AG09319 (cell line): ENCODE data around the gene ATP9A.

Experiments used
- DNase-seq: peaks from one replicate; pipeline ENCODE4 v3.0.0-alpha.2; 2010; ENCODE audit warnings: low read depth; ENCODE audit errors: extremely low read depth
- TF ChIP-seq, protein P1 (sequence below): IDR thresholded peaks from 2 replicates; pipeline ENCODE4 v1.5.1; 2011; ENCODE audit warnings: low read depth, mild to moderate bottlenecking, inconsistent platforms, low read length, moderate library complexity

The ATP9A gene

DNA sequence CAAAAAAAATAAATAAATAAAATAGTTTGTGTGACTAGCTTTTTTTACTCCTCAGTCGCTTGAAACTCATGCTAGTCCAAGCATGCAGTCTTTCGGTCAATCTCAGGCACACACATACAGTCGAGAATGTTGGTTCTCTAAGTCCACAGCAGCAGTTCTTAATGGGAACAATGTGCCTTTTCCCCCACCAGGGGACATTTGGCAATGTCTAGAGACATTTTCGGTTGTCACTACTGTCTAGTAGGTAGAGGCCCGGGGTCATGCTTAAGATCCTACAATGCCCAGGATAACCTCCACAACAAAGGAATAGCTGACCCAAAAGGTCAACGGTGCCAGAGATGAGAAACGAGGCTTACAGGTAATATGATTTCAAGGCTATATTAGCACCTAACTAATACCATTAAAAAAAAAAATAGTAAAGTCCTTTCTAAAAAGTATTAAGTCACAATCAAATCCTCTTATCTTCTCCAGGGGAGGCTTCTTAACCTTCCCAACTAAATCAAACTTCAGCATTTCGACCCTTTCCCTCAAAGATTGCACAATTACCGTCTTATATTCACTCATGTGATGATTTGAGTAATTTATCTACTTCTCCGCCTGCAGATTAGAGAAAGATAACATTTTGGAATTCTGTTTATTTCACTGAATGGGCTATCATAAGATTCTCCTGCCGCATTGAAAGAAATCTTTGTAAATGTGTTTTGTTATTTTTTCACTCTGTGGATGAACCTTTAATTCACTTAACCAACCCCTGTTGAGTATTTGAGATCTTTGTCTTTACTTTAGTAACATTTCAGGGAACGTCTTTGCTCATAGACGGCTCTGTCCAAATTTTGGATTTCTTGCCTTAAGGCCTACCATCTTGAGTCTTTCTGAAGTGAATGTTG lies 42.2 kb upstream of the ATP9A start:
- DNase-seq = no peak

DNA sequence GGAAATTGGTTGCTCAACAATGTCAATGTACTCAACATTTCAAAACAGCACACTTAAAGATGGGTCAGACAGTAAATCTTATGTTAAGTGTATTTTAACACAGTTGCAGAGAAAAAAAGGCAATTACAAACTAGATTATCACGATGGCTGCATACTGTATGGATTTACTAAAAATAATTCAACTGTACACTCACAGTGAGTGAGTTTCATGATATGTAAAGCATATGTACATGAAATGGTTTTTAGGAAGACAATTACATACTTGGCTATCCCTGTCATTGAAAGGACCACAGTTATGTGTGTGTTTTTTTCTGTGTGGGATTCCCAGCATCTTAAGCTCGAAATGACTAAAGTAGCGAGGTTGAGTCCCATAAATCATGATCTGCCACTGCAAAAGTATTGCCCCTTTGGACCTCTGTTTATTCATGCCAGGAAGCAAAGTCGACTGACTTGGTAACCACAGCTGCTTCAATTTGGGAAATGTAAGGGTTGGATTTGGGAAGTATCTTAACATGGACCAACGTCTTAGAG lies 39.6 kb upstream of the ATP9A start:
- TF ChIP-seq, protein P1, sequence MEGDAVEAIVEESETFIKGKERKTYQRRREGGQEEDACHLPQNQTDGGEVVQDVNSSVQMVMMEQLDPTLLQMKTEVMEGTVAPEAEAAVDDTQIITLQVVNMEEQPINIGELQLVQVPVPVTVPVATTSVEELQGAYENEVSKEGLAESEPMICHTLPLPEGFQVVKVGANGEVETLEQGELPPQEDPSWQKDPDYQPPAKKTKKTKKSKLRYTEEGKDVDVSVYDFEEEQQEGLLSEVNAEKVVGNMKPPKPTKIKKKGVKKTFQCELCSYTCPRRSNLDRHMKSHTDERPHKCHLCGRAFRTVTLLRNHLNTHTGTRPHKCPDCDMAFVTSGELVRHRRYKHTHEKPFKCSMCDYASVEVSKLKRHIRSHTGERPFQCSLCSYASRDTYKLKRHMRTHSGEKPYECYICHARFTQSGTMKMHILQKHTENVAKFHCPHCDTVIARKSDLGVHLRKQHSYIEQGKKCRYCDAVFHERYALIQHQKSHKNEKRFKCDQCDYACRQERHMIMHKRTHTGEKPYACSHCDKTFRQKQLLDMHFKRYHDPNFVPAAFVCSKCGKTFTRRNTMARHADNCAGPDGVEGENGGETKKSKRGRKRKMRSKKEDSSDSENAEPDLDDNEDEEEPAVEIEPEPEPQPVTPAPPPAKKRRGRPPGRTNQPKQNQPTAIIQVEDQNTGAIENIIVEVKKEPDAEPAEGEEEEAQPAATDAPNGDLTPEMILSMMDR = no peak
- no peak for DNase-seq

More for the DNA sequence above, 42.2 kb upstream of the ATP9A start:
- TF ChIP-seq, protein P1 = no peak

DNA sequence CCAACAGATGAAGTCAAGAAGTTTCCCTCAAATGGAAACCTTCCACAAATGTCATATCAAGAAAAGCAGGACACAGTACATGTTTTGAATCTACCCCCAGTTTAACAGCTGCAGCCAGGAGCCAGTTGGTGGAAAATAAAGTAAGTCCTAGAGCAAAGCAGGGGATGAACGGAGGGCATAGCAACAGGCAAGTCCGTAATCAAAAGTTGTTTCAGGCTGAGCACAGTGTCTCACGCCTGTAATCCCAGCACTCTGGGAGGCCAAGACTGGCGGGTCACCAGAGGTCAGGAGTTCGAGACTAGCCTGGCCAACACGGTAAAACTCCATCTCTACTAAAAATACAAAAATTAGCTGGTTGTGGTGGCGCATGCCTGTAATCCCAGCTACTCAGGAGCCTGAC lies 36.6 kb upstream of the ATP9A start:
- DNase-seq = no peak
- TF ChIP-seq, protein P1 = no peak

DNA sequence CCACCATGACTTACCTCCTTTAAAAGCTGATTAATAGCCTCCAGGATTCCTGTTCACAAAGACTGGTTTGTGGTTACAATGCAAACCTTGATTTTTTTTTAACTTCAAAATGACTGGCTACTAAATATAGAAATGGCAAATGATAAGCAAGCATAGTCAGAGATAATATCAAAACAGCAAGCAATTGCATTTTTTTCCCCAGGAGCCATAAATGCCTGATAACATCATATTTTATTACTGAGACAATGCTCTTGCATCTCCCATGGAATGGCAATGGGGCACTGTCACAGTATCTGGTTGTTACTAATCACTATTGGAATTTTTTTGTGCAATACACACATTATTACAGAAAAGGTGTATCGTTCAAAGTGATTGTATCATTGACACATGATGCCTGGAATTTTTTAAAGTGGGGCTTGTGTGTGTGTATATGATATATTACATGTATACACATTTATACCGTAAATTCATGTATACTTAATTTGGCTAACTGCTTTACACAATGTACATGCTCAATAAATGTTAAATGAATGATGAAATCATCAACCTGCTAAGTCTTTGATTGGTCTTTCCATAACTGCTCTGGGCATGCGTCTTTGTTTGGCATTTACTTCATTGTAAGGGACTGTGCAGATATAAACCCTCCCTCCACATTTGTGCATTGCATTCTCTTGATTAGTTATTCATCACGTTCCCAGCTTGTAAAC lies 35.1 kb upstream of the ATP9A start:
- TF ChIP-seq, protein P1 = no peak
- no peak for DNase-seq

DNA sequence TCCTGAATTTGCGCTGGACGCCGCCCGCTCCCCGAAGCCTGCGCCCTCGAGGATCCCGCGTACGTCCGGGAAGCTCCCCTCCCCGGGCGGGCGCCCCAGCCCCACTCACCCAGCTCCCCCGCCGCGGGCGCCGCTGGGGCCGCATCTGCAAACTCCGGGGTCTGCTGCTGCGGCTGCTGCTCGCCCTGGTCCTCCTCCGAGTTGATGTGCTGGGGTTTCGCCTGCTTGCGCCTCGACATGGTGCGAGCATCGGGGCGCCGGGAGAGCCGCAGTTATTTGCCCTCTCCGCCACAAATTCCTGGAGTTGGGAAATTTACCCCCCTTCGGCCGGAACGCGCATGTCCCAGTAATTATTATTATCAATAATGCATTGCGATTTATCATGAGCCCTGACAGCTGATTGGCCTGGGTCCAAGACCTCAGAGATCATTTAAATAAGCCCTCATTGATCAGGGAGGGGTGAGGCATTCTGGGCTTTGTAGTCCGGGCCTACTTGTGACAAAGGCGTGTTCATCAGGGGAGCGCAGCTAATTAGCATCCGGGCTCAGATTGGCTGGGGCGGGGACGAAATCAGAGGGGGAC lies 34.1 kb upstream of the ATP9A start, which contains the start of gene SALL4:
Gene SALL4 (minus strand): TSS at position 352 of the 582 bp plus-strand sequence. CDS start 113 bp downstream, at position 239.
- TF ChIP-seq, protein P1 = no peak
- DNase-seq = no peak

DNA sequence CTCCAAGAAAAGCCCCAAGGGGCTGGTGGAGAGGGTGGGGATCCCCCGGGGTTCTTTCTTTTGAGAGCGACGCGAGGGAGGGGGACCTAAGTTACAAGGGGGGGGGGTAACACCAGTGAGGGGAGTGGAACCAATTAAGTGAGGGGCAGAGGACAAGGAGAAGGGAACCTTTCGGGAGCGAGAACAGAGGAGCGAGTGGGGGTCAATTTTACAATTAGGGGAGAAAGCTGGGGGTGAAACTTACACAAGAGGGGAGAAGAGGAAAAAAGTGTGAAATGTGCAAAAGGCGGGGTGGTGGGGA lies 33.6 kb upstream of the ATP9A start:
- TF ChIP-seq, protein P1 = no peak
- no peak for DNase-seq
